Prostate gland (tissue), 2 donors: ENCODE data around the gene HSPA9. TPM values are rescaled to one million over a fixed set of nuclear protein-coding genes. Genes with fewer than 3 reads are reported as not detected.
A peak's percentile ranks its signal among the peaks of the same experiment; 100 is the strongest.

Experiments used
- DNase-seq: peaks from one replicate; pipeline ENCODE4 v3.0.0-alpha.2; 2019; ENCODE audit warnings: low spot score
- H3K27ac ChIP-seq, 2 donors: fragments of 200-600 bp; sonication (generic); 2 replicates each; pipeline ENCODE4 v1.5.1; 2017 to 2019
- H3K27me3 ChIP-seq: fragments of 200-600 bp; sonication (generic); replicated peaks from 2 replicates; pipeline ENCODE4 v1.5.1; 2019; ENCODE audit not compliant: insufficient read depth
- H3K36me3 ChIP-seq, 2 donors: fragments of 200-600 bp; sonication (generic); 1 replicate in 1 of 2; 2 replicates in 1 of 2; pipeline versions ENCODE4 v1.5.1 to v1.8.1; 2017 to 2019
- H3K4me1 ChIP-seq: fragments of 200-600 bp; sonication (generic); replicated peaks from 2 replicates; pipeline ENCODE4 v1.5.1; 2019
- H3K4me3 ChIP-seq, 2 donors: fragments of 200-600 bp; sonication (generic); 2 replicates each; pipeline ENCODE4 v1.5.1; 2017 to 2019
- H3K9me3 ChIP-seq: fragments of 200-600 bp; sonication (generic); 2 replicates; pipeline ENCODE4 v1.5.1; 2017
- POLR2A ChIP-seq: fragments of 450-650 bp; IDR thresholded peaks from one replicate; pipeline ENCODE4 v1.6.1; 2016; ENCODE audit warnings: antibody characterized with exemption, mild to moderate bottlenecking
- POLR2AphosphoS5 ChIP-seq: sonication (generic); formaldehyde crosslinking; IDR thresholded peaks from one replicate; pipeline ENCODE4 v1.6.1; 2017; ENCODE audit warnings: antibody characterized with exemption
- WGBS: methylation state at CpG from one replicate; pipeline ENCODE4 v1.1.5; 2018; 5-methylcytosine and 5-hydroxymethylcytosine counted together
- intact Hi-C: fragments of 100-400 bp; cut with DNase I; formaldehyde crosslinking; loops from one replicate; pipeline ENCODE4 v1.14.2; 2022
- total RNA-seq, 2 donors: library from RNA; depleted of rRNA; stranded (reverse); fragments of >200 nt; gene quantifications; one replicate each; pipeline ENCODE4 v1.1.0, GENCODE V29; 2016
- TF ChIP-seq, protein P1 (sequence below), 4 experiments: fragments of 200-600 bp in 2 of 4; fragments of 450-650 bp in 2 of 4; sonication (generic) in 2 of 4; IDR thresholded peaks; 1 replicate in 3 of 4; 2 replicates in 1 of 4; pipeline ENCODE4 v1.5.1; 2016 to 2019; ENCODE audit warnings: antibody characterized with exemption in 4 of 4, mild to moderate bottlenecking in 2 of 4, moderate library complexity in 2 of 4

HSPA9 gene
- total RNA-seq, 2 donors from 2014 or later, result 273 to 331 TPM

DNA sequence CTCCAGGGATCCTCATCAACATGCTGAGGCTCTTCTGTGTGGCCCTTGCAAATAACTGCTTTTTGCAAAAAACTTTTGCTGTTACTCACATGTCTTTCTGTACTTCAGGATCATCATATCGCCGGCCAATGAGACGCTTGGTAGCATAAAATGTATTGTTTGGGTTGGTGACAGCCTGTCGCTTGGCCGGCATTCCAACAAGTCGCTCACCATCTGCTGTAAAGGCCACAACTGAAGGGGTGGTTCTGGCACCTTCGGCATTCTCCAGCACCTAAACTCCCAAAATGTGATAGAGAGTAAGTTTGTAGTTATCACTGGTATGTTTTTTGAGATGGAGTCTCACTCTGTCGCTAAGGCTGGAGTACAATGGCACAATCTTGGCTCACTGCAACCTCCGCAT lies 4.3 kb downstream of the HSPA9 start:
- H3K4me3 ChIP-seq, result no peak overlapping the region
- intact Hi-C loops, result no loop called here
- TF ChIP-seq POLR2A (no peak), POLR2AphosphoS5 (no peak)
- TF ChIP-seq, protein P1, sequence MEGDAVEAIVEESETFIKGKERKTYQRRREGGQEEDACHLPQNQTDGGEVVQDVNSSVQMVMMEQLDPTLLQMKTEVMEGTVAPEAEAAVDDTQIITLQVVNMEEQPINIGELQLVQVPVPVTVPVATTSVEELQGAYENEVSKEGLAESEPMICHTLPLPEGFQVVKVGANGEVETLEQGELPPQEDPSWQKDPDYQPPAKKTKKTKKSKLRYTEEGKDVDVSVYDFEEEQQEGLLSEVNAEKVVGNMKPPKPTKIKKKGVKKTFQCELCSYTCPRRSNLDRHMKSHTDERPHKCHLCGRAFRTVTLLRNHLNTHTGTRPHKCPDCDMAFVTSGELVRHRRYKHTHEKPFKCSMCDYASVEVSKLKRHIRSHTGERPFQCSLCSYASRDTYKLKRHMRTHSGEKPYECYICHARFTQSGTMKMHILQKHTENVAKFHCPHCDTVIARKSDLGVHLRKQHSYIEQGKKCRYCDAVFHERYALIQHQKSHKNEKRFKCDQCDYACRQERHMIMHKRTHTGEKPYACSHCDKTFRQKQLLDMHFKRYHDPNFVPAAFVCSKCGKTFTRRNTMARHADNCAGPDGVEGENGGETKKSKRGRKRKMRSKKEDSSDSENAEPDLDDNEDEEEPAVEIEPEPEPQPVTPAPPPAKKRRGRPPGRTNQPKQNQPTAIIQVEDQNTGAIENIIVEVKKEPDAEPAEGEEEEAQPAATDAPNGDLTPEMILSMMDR (IDR thresholded peaks at IDR 0.05), result no peak
- H3K4me1 ChIP-seq, result peaks cover 7% of the 10 kb centered on the region
- 97% methylated on average over 9 of the region's 9 CpGs for WGBS
- H3K27ac ChIP-seq, result no peak overlapping the region
- no peaks in the 10 kb centered on the region for H3K27me3 ChIP-seq
- no peaks in the 10 kb centered on the region for H3K9me3 ChIP-seq
- no peak for DNase-seq
- H3K36me3 ChIP-seq, result peaks cover 0 to 23% of the 10 kb centered on the region in 2 donors

- TF ChIP-seq, protein P1 (IDR thresholded peaks at IDR 0.05), result no peak
- TF ChIP-seq POLR2A (no peak), POLR2AphosphoS5 (no peak)
- Histone ChIP-seq H3K4me3 (no peak overlapping the region), H3K36me3 (peaks cover 0 to 23% of the 10 kb centered on the region in 2 donors), H3K4me1 (peaks cover 14% of the 10 kb centered on the region), H3K27ac (no peak overlapping the region), H3K27me3 (no peaks in the 10 kb centered on the region), H3K9me3 (no peaks in the 10 kb centered on the region)
- WGBS, result 91% methylated on average over 7 of the region's 7 CpGs
- no peak for DNase-seq
- intact Hi-C loops, result no loop called here
Observed at GRCh38 chr5:138569782-138570181, 5.4 kb downstream of the HSPA9 start.

GRCh38 chr5:138568061-138568824 lies 7.0 kb downstream of the HSPA9 start:
- no peaks in the 10 kb centered on the region for H3K9me3 ChIP-seq
- no peaks in the 10 kb centered on the region for H3K27me3 ChIP-seq
- peak overlapping the region in 1 of 2 donors; percentile 54 for H3K27ac ChIP-seq
- no peak for DNase-seq
- 62% methylated on average over 16 of the region's 16 CpGs for WGBS
- TF ChIP-seq, protein P1 (IDR thresholded peaks at IDR 0.05), result no peak
- no peak for TF ChIP-seq POLR2A
- no peak overlapping the region for H3K4me3 ChIP-seq
- peaks cover 14% of the 10 kb centered on the region for H3K4me1 ChIP-seq
- H3K36me3 ChIP-seq, result peaks cover 0 to 23% of the 10 kb centered on the region in 2 donors
- intact Hi-C loops, result no loop called here

DNA sequence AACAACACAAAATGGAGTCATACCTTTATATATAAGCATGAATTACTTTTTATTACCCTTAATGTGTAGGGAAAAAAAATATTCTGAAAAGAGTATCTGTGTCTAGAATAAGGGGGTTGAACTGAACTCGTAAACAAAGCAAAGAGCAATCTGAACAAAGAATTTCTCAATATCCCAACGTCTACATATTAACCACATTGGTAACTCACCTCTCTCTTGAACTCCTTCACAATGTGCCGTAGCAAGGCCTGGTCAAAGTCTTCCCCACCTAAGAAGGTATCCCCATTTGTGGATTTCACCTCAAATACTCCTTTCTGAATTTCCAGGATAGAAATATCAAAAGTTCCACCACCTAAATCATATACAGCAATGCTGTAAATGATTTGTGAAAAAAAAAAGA lies 8.4 kb downstream of the HSPA9 start:
- no peak for DNase-seq
- H3K36me3 ChIP-seq, result peaks cover 0 to 23% of the 10 kb centered on the region in 2 donors
- no peaks in the 10 kb centered on the region for H3K9me3 ChIP-seq
- H3K27ac ChIP-seq, result peak overlapping the region; percentile 31 to 66
- H3K4me1 ChIP-seq, result peaks cover 14% of the 10 kb centered on the region
- intact Hi-C loops, result no loop called here
- 74% methylated on average over 3 of the region's 3 CpGs for WGBS
- TF ChIP-seq POLR2AphosphoS5 (no peak), POLR2A (no peak)
- TF ChIP-seq, protein P1 (IDR thresholded peaks at IDR 0.05), result no peak
- H3K27me3 ChIP-seq, result no peaks in the 10 kb centered on the region
- no peak overlapping the region for H3K4me3 ChIP-seq
